KMS-11 (cell line): ENCODE results near the gene PRSS27.

Experiments
- H2AFZ ChIP-seq: fragments of 200-600 bp; sonication (generic); 2 replicates; pipeline ENCODE4 v1.6.1; 2016; ENCODE audit warnings: antibody characterized with exemption, mixed run types, low read depth
- H3K27ac ChIP-seq: fragments of 200-600 bp; sonication (generic); 2 replicates; pipeline ENCODE4 v1.6.1; 2016; ENCODE audit warnings: mild to moderate bottlenecking, mixed run types
- H3K27me3 ChIP-seq: fragments of 200-600 bp; sonication (generic); 2 replicates; pipeline ENCODE4 v1.6.1; 2017; ENCODE audit warnings: mild to moderate bottlenecking, low read depth, mixed run types, moderate library complexity; ENCODE audit not compliant: insufficient read depth
- H3K36me3 ChIP-seq: fragments of 200-600 bp; sonication (generic); 2 replicates; pipeline ENCODE4 v1.6.1; 2017; ENCODE audit warnings: mild to moderate bottlenecking, mixed run types; ENCODE audit not compliant: insufficient read depth
- H3K4me1 ChIP-seq: fragments of 200-600 bp; sonication (generic); 2 replicates; pipeline ENCODE4 v1.6.1; 2016; ENCODE audit warnings: mild to moderate bottlenecking, low read depth, mixed run types; ENCODE audit not compliant: poor library complexity, severe bottlenecking
- H3K4me2 ChIP-seq: fragments of 200-600 bp; sonication (generic); 2 replicates; pipeline ENCODE4 v1.7.0; 2016; ENCODE audit warnings: mild to moderate bottlenecking, mixed run types
- H3K4me3 ChIP-seq: fragments of 200-600 bp; sonication (generic); IDR thresholded peaks from 2 replicates; pipeline ENCODE4 v1.6.1; 2017; ENCODE audit warnings: low read depth, low read length, mixed read lengths; ENCODE audit not compliant: insufficient read depth
- H3K79me2 ChIP-seq: fragments of 200-600 bp; sonication (generic); 2 replicates; pipeline ENCODE4 v1.6.1; 2016; ENCODE audit warnings: low read depth, mixed run types; ENCODE audit not compliant: insufficient read depth
- H3K9ac ChIP-seq: fragments of 200-600 bp; sonication (generic); 2 replicates; pipeline ENCODE4 v1.6.1; 2016; ENCODE audit warnings: mild to moderate bottlenecking, mixed run types
- H4K20me1 ChIP-seq: fragments of 200-600 bp; sonication (generic); 2 replicates; pipeline ENCODE4 v1.6.1; 2016; ENCODE audit warnings: mild to moderate bottlenecking, mixed run types; ENCODE audit not compliant: insufficient read depth
- TF ChIP-seq, protein P1 (sequence below): fragments of 200-600 bp; sonication (generic); conservative IDR thresholded peaks from 2 replicates; pipeline ENCODE4 v1.6.1; 2017; ENCODE audit warnings: low read depth, mild to moderate bottlenecking, antibody characterized with exemption, low read length, moderate library complexity, mixed read lengths

PRSS27 gene

DNA sequence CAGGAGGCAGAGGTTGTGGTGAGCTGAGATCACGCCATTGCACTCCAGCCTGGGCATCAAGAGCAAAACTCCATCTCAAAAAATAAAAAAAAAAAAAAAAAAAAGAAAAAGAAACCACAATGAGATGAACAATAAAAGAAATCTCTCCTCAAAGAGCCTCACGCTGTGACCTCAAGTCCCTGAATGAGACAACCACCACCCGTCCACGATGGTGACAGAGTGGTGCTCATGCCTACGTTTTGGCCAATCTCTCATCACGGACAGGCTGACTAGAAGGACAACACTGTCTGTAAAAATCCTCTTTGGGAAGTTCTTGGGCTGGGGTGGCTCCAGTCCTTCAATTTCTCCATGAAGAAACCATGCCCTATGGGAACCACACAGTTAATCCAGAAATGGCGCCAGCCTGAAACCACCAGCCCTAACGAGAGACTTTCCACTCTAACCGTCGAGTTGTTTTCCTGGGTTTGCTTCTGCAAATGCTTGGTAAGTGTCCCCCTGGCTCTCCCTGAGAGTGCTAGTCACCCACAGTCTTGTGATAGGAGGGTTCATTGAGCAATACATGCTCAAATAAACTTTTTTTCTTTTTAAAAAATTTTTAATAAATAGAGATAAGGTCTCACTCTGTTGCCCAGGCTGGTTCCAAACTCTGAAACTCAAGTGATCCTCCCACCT, 15.0 kb upstream of the PRSS27 start:
- H2AFZ ChIP-seq = no peak overlapping the region
- no peaks in the 10 kb centered on the region for H3K4me1 ChIP-seq
- no peak overlapping the region for H3K4me3 ChIP-seq
- H3K27ac ChIP-seq = no peak overlapping the region
- H4K20me1 ChIP-seq = no peaks in the 10 kb centered on the region
- H3K79me2 ChIP-seq = no peaks in the 10 kb centered on the region
- no peak overlapping the region for H3K9ac ChIP-seq
- no peaks in the 10 kb centered on the region for H3K36me3 ChIP-seq
- TF ChIP-seq, protein P1, sequence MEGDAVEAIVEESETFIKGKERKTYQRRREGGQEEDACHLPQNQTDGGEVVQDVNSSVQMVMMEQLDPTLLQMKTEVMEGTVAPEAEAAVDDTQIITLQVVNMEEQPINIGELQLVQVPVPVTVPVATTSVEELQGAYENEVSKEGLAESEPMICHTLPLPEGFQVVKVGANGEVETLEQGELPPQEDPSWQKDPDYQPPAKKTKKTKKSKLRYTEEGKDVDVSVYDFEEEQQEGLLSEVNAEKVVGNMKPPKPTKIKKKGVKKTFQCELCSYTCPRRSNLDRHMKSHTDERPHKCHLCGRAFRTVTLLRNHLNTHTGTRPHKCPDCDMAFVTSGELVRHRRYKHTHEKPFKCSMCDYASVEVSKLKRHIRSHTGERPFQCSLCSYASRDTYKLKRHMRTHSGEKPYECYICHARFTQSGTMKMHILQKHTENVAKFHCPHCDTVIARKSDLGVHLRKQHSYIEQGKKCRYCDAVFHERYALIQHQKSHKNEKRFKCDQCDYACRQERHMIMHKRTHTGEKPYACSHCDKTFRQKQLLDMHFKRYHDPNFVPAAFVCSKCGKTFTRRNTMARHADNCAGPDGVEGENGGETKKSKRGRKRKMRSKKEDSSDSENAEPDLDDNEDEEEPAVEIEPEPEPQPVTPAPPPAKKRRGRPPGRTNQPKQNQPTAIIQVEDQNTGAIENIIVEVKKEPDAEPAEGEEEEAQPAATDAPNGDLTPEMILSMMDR = no peak
- H3K27me3 ChIP-seq = no peaks in the 10 kb centered on the region; the same call in 1 of the 2 replicates
- no peak overlapping the region for H3K4me2 ChIP-seq

DNA sequence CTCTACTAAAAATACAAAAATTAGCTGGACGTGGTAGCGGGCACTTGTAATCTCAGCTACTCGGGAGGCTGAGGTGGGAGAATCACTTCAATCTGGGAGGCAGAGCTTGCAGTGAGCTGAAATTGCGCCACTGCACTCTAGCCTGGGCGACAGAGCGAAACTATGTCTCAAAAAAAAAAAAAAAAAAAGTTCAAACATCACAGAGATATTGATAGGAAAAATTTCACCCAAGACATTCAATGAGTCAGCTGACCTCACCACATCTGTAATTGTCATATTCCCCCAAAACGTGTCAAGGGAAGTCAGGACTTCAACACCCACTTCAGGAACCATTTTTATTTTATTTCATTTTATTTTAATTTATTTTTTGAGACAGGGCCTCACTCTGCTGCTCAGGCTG, 8.0 kb upstream of the PRSS27 start:
- Histone ChIP-seq H3K9ac (no peak overlapping the region), H3K79me2 (no peaks in the 10 kb centered on the region), H3K27me3 (peaks cover 13% of the 10 kb centered on the region; the same call in 1 of the 2 replicates), H3K4me2 (no peak overlapping the region), H2AFZ (no peak overlapping the region), H3K4me1 (no peaks in the 10 kb centered on the region), H3K4me3 (no peak overlapping the region), H4K20me1 (no peaks in the 10 kb centered on the region), H3K27ac (no peak overlapping the region), H3K36me3 (no peaks in the 10 kb centered on the region)
- TF ChIP-seq, protein P1 = no peak

DNA sequence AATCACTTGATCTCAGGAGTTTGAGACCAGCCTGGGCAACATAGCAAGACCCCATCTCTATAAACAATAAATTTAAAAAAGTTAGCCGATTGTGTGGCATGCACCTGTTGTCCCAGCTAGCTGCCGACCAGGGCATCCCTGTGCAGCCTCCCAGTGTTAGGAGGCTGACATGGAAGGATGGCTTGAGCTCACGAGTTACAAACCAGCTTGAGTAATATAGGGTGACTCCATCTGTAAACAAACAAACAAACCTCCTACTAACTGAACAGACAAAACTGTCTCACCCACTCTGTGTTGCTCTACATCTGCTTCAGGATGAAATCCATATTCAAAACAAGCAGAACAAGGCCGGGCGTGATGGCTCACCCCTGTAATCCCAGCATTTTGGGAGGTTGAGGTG, 6.9 kb upstream of the PRSS27 start:
- Histone ChIP-seq H3K79me2 (no peaks in the 10 kb centered on the region), H3K9ac (no peak overlapping the region), H3K4me2 (no peak overlapping the region), H3K27me3 (peaks cover 13% of the 10 kb centered on the region; the same call in 1 of the 2 replicates), H3K27ac (no peak overlapping the region), H2AFZ (no peak overlapping the region), H3K4me1 (peaks cover 2% of the 10 kb centered on the region), H4K20me1 (no peaks in the 10 kb centered on the region), H3K36me3 (no peaks in the 10 kb centered on the region), H3K4me3 (no peak overlapping the region)
- TF ChIP-seq, protein P1 = no peak

DNA sequence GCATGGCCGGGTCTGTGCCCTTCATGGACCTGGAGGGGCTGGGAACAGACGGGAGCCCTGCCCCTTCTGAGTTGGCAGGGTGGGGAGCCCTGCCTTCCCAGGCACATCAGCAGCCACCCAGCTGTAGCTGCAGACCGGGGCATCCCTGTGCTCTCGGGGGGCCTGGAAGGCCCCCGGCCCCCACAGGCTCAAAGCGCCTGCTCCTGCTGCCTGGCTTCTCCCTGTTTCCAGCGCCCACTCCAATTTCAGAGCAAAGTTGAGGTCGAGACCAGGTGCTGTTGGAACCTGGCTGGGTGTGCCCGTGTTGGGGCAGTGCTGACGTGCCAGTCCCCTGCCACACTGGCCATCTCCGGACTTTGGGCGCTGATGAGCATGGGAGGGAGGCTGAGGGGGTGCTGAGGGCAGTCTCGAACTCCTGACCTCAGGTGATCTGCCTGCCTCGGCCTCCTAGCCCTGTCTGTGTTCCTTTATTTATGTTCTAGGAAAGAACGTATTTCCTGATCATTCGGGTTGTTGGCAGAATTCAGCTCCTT, 4.9 kb upstream of the PRSS27 start:
- H4K20me1 ChIP-seq = no peaks in the 10 kb centered on the region
- H3K36me3 ChIP-seq = no peaks in the 10 kb centered on the region
- no peak overlapping the region for H3K9ac ChIP-seq
- H3K79me2 ChIP-seq = no peaks in the 10 kb centered on the region
- TF ChIP-seq, protein P1 = no peak
- H3K4me1 ChIP-seq = peaks cover 7% of the 10 kb centered on the region
- H3K27ac ChIP-seq = no peak overlapping the region
- H3K4me2 ChIP-seq = no peak overlapping the region
- H2AFZ ChIP-seq = no peak overlapping the region
- no peak overlapping the region for H3K4me3 ChIP-seq
- H3K27me3 ChIP-seq = peaks cover 13% of the 10 kb centered on the region; the same call in 1 of the 2 replicates
